GM23338 (cell line): ENCODE results near the gene ZFYVE28. TPM values are rescaled to one million over a fixed set of nuclear protein-coding genes. Genes with fewer than 3 reads are reported as not detected.

Experiments
- ATAC-seq: fragments of 200-7000 bp; cut with Tn5 transposase; 3 replicates; pipeline ENCODE4 v1.9.1; 2020
- DNase-seq: peaks from one replicate; pipeline ENCODE4 v3.0.0-alpha.2; 2015; ENCODE audit warnings: low spot score
- H2AFZ ChIP-seq: fragments of 200-600 bp; sonication (generic); 2 replicates; pipeline ENCODE4 v1.8.0; 2016; ENCODE audit warnings: antibody characterized with exemption, mild to moderate bottlenecking, moderate library complexity
- H3F3A ChIP-seq: fragments of 200-600 bp; sonication (generic); replicated peaks from 2 replicates; pipeline ENCODE4 v1.8.0; 2017; ENCODE audit warnings: antibody characterized with exemption, mixed run types, low read depth
- H3K27ac ChIP-seq: fragments of 200-600 bp; sonication (generic); 2 replicates; pipeline ENCODE4 v1.6.1; 2016; ENCODE audit warnings: low read depth
- H3K27me3 ChIP-seq: fragments of 200-600 bp; sonication (generic); 2 replicates; pipeline ENCODE4 v1.8.0; 2016; ENCODE audit warnings: mild to moderate bottlenecking, mixed run types, moderate library complexity; ENCODE audit not compliant: insufficient read depth
- H3K36me3 ChIP-seq: fragments of 200-600 bp; sonication (generic); 2 replicates; pipeline ENCODE4 v1.8.0; 2016; ENCODE audit warnings: mild to moderate bottlenecking; ENCODE audit not compliant: insufficient read depth
- H3K4me1 ChIP-seq: fragments of 200-600 bp; sonication (generic); 2 replicates; pipeline ENCODE4 v1.8.0; 2016; ENCODE audit warnings: mild to moderate bottlenecking, moderate library complexity; ENCODE audit not compliant: insufficient read depth
- H3K4me2 ChIP-seq: fragments of 200-600 bp; sonication (generic); 2 replicates; pipeline ENCODE4 v1.7.1; 2017; ENCODE audit warnings: mixed run types
- H3K4me3 ChIP-seq: fragments of 200-600 bp; sonication (generic); 2 replicates; pipeline ENCODE4 v1.6.1; 2016; ENCODE audit warnings: mixed run types
- H3K79me2 ChIP-seq: fragments of 200-600 bp; sonication (generic); replicated peaks from 2 replicates; pipeline ENCODE4 v1.8.0; 2017; ENCODE audit warnings: mild to moderate bottlenecking; ENCODE audit not compliant: insufficient read depth
- H3K9me2 ChIP-seq: fragments of 200-600 bp; sonication (generic); 2 replicates; pipeline ENCODE4 v1.8.0; 2017; ENCODE audit not compliant: insufficient read depth
- H4K20me1 ChIP-seq: fragments of 200-600 bp; sonication (generic); replicated peaks from 2 replicates; pipeline ENCODE4 v1.8.0; 2017; ENCODE audit warnings: mild to moderate bottlenecking; ENCODE audit not compliant: insufficient read depth
- H3K27ac Mint-ChIP-seq: 2 replicates; pipeline ENCODE4 v1.8.0; 2020; ENCODE audit warnings: inconsistent platforms, mild to moderate bottlenecking, moderate library complexity, mixed read lengths
- H3K27me3 Mint-ChIP-seq: 3 replicates; pipeline ENCODE4 v1.8.0; 2022; ENCODE audit warnings: low read depth, mild to moderate bottlenecking, moderate library complexity, mixed read lengths, inconsistent platforms; ENCODE audit not compliant: insufficient read depth, poor library complexity
- H3K36me3 Mint-ChIP-seq: 3 replicates; pipeline ENCODE4 v1.8.0; 2021; ENCODE audit warnings: low read depth, mild to moderate bottlenecking, inconsistent platforms, moderate library complexity, mixed read lengths
- H3K4me1 Mint-ChIP-seq: 3 replicates; pipeline ENCODE4 v1.8.0; 2020; ENCODE audit warnings: mild to moderate bottlenecking, inconsistent platforms, mixed read lengths
- H3K4me3 Mint-ChIP-seq: 3 replicates; pipeline ENCODE4 v1.8.0; 2021; ENCODE audit warnings: moderate library complexity, mild to moderate bottlenecking, inconsistent platforms, mixed read lengths
- H3K9me3 Mint-ChIP-seq: 3 replicates; pipeline ENCODE4 v1.8.0; 2020; ENCODE audit warnings: moderate library complexity, mild to moderate bottlenecking, inconsistent platforms, mixed read lengths
- CREB1 ChIP-seq: fragments of 250-450 bp; sonication (Bioruptor Pico); IDR thresholded peaks from 2 replicates; pipeline ENCODE4 v1.5.0; 2020; ENCODE audit warnings: low read depth, mild to moderate bottlenecking, moderate library complexity
- EZH2 ChIP-seq: fragments of 200-600 bp; sonication (generic); IDR thresholded peaks from one replicate; pipeline ENCODE4 v1.8.0; 2017; ENCODE audit warnings: antibody characterized with exemption, mild to moderate bottlenecking, low read depth; ENCODE audit not compliant: unreplicated experiment
- JUNB ChIP-seq: IDR thresholded peaks from one replicate; pipeline ENCODE4 v1.6.1; 2016; ENCODE audit warnings: antibody characterized with exemption; ENCODE audit not compliant: unreplicated experiment
- NANOG ChIP-seq: IDR thresholded peaks from 2 replicates; pipeline ENCODE4 v1.6.1; 2016; ENCODE audit warnings: antibody characterized with exemption, borderline replicate concordance
- POLR2AphosphoS5 ChIP-seq: IDR thresholded peaks from 2 replicates; pipeline ENCODE4 v1.6.1; 2016; ENCODE audit warnings: antibody characterized with exemption, low read depth
- STAT1 ChIP-seq: IDR thresholded peaks from one replicate; pipeline ENCODE4 v1.6.1; 2016; ENCODE audit warnings: antibody characterized with exemption; ENCODE audit not compliant: unreplicated experiment
- ZNF114 ChIP-seq: fragments of 250-450 bp; sonication (Bioruptor Pico); IDR thresholded peaks from 2 replicates; pipeline ENCODE4 v1.5.0; 2020; ENCODE audit warnings: mild to moderate bottlenecking, moderate library complexity
- ZNF331 ChIP-seq: fragments of 250-450 bp; sonication (Bioruptor Pico); IDR thresholded peaks from 2 replicates; pipeline ENCODE4 v1.5.0; 2020; ENCODE audit warnings: low read depth, mild to moderate bottlenecking, moderate library complexity
- polyA plus RNA-seq: library from polyadenylated mRNA; unstranded; fragments of >200 nt; fragmentation: Nextera tagmentation; extraction: Ambion mirVana; gene quantifications from 2 replicates; pipeline ENCODE4 v1.2.1, GENCODE V29; 2016
- total RNA-seq: library from RNA; depleted of rRNA; stranded (reverse); fragments of >200 nt; shearing (Covaris generic); gene quantifications from 2 replicates; pipeline ENCODE4 v1.2.3, GENCODE V29; 2014
- TF ChIP-seq, protein P1 (sequence below): IDR thresholded peaks from one replicate; pipeline ENCODE4 v1.6.1; 2018; ENCODE audit warnings: antibody characterized with exemption; ENCODE audit not compliant: unreplicated experiment
- TF ChIP-seq, protein P2 (sequence below): fragments of 250-450 bp; sonication (Bioruptor Pico); IDR thresholded peaks from 2 replicates; pipeline ENCODE4 v1.5.0; 2020; ENCODE audit warnings: mild to moderate bottlenecking, moderate library complexity
- TF ChIP-seq, protein P3 (sequence below), 2 experiments: fragments of 200-600 bp in 1 of 2; sonication (generic) in 1 of 2; conservative IDR thresholded peaks; 2 replicates each; pipeline versions ENCODE4 v1.5.1 to v1.6.1; 2016 to 2017; ENCODE audit warnings: antibody characterized with exemption in 2 of 2, low read depth in 2 of 2, mild to moderate bottlenecking in 2 of 2, moderate library complexity in 1 of 2

ZFYVE28 gene
- total and polyA plus RNA-seq, 2 experiments from 2014 or later: 2.6 to 4.6 TPM

DNA sequence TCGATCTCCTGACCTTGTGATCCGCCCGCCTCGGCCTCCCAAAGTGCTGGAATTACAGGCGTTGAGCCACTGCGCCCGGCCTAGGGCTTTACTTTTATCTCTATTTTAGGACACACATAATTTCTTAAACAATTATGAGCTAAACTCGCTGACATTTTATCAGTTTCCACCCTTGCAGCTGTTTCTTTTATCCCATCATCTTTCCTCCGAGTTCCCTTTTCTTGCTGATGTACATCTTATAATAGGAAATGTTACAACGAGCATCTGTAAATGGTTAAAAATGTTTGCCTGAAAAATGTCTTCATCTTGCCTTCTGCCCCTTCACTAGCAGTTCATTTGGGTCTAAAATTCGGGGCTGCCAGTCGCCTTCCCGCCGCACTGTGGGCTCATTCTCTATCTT is 41.2 kb downstream of the ZFYVE28 start:
- no peak overlapping the region for H3K4me3 Mint-ChIP-seq
- H3K9me2 ChIP-seq: no peaks in the 10 kb centered on the region
- no peak overlapping the region for H3K4me3 ChIP-seq
- no peaks in the 10 kb centered on the region for H3K79me2 ChIP-seq
- H3K27ac ChIP-seq: no peak overlapping the region
- H3K36me3 ChIP-seq: no peaks in the 10 kb centered on the region
- no peak overlapping the region for H3K4me2 ChIP-seq
- H3K27ac Mint-ChIP-seq: no peak overlapping the region
- H3K4me1 Mint-ChIP-seq: peaks cover 4% of the 10 kb centered on the region; the same call in 1 of the 3 replicates
- no peaks in the 10 kb centered on the region for H3K27me3 ChIP-seq
- H3F3A ChIP-seq: no peaks in the 10 kb centered on the region
- TF ChIP-seq ZNF114 (no peak), ZNF331 (CRISPR knock-in tag) (no peak), NANOG (no peak), JUNB (no peak), EZH2 (no peak), CREB1 (CRISPR knock-in tag) (no peak), POLR2AphosphoS5 (no peak), STAT1 (no peak)
- TF ChIP-seq, protein P1, sequence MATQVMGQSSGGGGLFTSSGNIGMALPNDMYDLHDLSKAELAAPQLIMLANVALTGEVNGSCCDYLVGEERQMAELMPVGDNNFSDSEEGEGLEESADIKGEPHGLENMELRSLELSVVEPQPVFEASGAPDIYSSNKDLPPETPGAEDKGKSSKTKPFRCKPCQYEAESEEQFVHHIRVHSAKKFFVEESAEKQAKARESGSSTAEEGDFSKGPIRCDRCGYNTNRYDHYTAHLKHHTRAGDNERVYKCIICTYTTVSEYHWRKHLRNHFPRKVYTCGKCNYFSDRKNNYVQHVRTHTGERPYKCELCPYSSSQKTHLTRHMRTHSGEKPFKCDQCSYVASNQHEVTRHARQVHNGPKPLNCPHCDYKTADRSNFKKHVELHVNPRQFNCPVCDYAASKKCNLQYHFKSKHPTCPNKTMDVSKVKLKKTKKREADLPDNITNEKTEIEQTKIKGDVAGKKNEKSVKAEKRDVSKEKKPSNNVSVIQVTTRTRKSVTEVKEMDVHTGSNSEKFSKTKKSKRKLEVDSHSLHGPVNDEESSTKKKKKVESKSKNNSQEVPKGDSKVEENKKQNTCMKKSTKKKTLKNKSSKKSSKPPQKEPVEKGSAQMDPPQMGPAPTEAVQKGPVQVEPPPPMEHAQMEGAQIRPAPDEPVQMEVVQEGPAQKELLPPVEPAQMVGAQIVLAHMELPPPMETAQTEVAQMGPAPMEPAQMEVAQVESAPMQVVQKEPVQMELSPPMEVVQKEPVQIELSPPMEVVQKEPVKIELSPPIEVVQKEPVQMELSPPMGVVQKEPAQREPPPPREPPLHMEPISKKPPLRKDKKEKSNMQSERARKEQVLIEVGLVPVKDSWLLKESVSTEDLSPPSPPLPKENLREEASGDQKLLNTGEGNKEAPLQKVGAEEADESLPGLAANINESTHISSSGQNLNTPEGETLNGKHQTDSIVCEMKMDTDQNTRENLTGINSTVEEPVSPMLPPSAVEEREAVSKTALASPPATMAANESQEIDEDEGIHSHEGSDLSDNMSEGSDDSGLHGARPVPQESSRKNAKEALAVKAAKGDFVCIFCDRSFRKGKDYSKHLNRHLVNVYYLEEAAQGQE: no peak
- TF ChIP-seq, protein P2, sequence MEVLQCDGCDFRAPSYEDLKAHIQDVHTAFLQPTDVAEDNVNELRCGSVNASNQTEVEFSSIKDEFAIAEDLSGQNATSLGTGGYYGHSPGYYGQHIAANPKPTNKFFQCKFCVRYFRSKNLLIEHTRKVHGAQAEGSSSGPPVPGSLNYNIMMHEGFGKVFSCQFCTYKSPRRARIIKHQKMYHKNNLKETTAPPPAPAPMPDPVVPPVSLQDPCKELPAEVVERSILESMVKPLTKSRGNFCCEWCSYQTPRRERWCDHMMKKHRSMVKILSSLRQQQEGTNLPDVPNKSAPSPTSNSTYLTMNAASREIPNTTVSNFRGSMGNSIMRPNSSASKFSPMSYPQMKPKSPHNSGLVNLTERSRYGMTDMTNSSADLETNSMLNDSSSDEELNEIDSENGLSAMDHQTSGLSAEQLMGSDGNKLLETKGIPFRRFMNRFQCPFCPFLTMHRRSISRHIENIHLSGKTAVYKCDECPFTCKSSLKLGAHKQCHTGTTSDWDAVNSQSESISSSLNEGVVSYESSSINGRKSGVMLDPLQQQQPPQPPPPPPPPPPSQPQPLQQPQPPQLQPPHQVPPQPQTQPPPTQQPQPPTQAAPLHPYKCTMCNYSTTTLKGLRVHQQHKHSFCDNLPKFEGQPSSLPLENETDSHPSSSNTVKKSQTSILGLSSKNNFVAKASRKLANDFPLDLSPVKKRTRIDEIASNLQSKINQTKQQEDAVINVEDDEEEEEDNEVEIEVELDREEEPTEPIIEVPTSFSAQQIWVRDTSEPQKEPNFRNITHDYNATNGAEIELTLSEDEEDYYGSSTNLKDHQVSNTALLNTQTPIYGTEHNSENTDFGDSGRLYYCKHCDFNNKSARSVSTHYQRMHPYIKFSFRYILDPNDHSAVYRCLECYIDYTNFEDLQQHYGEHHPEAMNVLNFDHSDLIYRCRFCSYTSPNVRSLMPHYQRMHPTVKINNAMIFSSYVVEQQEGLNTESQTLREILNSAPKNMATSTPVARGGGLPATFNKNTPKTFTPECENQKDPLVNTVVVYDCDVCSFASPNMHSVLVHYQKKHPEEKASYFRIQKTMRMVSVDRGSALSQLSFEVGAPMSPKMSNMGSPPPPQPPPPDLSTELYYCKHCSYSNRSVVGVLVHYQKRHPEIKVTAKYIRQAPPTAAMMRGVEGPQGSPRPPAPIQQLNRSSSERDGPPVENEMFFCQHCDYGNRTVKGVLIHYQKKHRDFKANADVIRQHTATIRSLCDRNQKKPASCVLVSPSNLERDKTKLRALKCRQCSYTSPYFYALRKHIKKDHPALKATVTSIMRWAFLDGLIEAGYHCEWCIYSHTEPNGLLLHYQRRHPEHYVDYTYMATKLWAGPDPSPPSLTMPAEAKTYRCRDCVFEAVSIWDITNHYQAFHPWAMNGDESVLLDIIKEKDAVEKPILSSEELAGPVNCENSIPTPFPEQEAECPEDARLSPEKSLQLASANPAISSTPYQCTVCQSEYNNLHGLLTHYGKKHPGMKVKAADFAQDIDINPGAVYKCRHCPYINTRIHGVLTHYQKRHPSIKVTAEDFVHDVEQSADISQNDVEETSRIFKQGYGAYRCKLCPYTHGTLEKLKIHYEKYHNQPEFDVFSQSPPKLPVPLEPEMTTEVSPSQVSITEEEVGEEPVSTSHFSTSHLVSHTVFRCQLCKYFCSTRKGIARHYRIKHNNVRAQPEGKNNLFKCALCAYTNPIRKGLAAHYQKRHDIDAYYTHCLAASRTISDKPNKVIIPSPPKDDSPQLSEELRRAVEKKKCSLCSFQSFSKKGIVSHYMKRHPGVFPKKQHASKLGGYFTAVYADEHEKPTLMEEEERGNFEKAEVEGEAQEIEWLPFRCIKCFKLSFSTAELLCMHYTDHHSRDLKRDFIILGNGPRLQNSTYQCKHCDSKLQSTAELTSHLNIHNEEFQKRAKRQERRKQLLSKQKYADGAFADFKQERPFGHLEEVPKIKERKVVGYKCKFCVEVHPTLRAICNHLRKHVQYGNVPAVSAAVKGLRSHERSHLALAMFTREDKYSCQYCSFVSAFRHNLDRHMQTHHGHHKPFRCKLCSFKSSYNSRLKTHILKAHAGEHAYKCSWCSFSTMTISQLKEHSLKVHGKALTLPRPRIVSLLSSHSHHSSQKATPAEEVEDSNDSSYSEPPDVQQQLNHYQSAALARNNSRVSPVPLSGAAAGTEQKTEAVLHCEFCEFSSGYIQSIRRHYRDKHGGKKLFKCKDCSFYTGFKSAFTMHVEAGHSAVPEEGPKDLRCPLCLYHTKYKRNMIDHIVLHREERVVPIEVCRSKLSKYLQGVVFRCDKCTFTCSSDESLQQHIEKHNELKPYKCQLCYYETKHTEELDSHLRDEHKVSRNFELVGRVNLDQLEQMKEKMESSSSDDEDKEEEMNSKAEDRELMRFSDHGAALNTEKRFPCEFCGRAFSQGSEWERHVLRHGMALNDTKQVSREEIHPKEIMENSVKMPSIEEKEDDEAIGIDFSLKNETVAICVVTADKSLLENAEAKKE (CRISPR knock-in tag): no peak
- TF ChIP-seq, protein P3, sequence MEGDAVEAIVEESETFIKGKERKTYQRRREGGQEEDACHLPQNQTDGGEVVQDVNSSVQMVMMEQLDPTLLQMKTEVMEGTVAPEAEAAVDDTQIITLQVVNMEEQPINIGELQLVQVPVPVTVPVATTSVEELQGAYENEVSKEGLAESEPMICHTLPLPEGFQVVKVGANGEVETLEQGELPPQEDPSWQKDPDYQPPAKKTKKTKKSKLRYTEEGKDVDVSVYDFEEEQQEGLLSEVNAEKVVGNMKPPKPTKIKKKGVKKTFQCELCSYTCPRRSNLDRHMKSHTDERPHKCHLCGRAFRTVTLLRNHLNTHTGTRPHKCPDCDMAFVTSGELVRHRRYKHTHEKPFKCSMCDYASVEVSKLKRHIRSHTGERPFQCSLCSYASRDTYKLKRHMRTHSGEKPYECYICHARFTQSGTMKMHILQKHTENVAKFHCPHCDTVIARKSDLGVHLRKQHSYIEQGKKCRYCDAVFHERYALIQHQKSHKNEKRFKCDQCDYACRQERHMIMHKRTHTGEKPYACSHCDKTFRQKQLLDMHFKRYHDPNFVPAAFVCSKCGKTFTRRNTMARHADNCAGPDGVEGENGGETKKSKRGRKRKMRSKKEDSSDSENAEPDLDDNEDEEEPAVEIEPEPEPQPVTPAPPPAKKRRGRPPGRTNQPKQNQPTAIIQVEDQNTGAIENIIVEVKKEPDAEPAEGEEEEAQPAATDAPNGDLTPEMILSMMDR (conservative IDR thresholded peaks at IDR 0.05; ENCODE audit: low read depth in 2 of 2): no peak
- H3K9me3 Mint-ChIP-seq: peaks cover 25% of the 10 kb centered on the region
- DNase-seq (no peak), ATAC-seq (no peak)
- no peak overlapping the region for H2AFZ ChIP-seq
- no peaks in the 10 kb centered on the region for H4K20me1 ChIP-seq
- H3K27me3 Mint-ChIP-seq: no peaks in the 10 kb centered on the region
- peaks cover 17% of the 10 kb centered on the region for H3K36me3 Mint-ChIP-seq
- no peaks in the 10 kb centered on the region for H3K4me1 ChIP-seq
